ENCODE results near the gene FAM241A.
"Not testable (repeated sequence)": the region's sequence is repeated elsewhere in the genome, so short reads cannot be mapped to it uniquely, and the experiment has no call there.

The FAM241A gene

DNA sequence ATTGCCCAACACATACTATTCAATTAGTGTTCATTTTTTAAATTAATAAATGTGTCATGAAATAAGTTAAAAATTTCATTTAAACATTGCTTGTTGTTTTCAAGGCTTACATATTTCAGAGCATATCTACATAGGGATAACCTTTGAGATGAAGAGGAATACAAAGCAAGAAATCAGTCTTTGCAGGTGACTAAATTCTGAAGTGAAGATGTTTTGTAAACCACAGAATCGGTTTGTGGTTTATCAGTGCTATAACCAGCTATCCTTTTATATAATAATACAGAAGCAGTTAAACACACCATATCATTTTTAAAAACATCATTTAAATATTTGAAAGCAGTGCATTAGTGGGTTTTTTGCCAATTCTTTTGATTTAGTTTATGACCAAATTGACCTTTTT is 26.9 kb downstream of the FAM241A start:
- in situ Hi-C loops (cut with MboI; ENCODE audit: low sequenced_read_pairs): no loop called here

DNA sequence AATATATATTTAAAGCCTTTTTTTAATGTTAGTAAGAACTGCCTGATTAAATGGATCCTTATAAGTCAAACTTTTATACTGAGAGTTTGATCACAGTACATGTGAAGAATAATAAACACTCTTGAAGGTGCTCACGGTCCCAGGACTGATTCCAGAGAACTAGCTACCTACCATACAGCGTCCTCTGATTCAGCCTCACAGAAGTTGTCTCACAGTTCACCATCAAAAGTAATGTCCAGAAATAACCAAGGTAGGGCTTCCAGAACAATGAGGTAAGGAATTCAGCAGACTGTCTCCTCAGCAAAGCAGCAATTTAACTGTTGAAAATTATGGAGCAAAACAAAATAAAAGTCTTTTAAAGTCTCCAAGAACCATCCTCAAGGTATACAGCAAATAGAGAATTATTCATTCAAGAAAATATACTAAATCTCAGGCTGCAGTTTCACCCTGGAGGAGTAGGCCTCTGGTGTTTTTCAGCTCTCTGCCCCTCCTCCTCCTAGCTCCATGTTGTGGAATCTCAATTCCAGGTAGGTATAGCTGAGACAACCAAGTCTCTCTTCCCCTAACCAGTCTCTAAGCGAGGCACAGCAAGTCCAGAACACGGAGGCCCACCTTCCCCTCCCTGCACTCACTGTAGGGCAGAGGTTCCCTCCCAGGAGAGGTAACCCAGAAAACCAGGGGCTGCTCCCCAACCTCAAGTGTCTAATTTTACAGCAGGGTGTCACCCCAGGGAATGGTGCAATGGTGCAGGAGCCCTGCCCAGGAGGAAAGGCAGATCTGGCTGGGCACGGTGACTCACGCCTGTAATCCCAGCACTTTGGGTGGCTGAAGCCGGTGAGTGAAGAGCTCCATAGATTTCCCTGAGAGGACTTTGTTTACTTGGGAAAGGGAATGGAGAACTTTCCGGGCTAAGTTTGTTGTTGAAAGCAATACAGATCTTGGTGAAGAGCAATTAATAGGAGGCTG is 28.6 kb downstream of the FAM241A start:
- in situ Hi-C loops (cut with MboI; ENCODE audit: low sequenced_read_pairs): no loop called here

- in situ Hi-C loops (cut with MboI; ENCODE audit: low sequenced_read_pairs): no loop called here
Measured at GRCh38 chr4:112175840-112176239, 30.6 kb downstream of the FAM241A start.

DNA sequence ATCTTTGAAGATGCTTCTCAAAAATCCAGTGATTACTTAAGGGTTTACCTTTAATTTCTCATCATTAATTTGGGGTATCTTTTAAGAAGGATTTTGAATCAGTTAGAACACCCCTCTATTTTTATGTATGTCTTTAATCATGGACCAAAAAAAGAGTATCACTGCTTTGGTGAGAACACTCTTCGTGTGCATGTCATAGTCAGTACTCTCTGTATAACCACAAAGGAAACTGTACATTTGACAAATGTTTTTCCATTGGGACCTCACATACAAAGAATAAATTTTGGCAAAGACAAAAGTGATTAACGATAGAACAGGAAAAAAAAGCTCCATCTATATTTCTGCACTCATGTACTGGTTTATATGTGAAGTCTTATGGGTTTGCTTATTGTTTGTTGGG is 31.3 kb downstream of the FAM241A start:
- in situ Hi-C loops (cut with MboI; ENCODE audit: low sequenced_read_pairs): no loop called here

DNA sequence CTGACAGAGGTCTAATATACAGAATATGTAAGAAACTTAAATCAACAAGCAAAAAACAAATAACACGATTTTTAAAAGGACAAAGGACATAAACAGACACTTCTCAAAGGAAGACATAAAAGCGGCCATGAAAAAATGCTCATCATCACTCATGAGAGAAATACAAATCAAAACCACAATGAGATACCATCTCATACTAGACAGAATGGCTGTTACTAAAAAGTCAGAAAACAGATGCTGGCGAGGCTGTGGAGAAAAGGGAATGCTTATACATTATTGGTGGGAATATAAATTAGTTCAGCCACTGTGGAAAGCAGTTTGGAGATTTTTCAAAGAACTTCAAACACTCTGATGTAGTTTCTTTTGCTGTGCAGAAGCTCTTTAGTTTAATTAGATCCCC is 33.5 kb downstream of the FAM241A start:
- in situ Hi-C loops (cut with MboI; ENCODE audit: low sequenced_read_pairs): not testable (repeated sequence)

DNA sequence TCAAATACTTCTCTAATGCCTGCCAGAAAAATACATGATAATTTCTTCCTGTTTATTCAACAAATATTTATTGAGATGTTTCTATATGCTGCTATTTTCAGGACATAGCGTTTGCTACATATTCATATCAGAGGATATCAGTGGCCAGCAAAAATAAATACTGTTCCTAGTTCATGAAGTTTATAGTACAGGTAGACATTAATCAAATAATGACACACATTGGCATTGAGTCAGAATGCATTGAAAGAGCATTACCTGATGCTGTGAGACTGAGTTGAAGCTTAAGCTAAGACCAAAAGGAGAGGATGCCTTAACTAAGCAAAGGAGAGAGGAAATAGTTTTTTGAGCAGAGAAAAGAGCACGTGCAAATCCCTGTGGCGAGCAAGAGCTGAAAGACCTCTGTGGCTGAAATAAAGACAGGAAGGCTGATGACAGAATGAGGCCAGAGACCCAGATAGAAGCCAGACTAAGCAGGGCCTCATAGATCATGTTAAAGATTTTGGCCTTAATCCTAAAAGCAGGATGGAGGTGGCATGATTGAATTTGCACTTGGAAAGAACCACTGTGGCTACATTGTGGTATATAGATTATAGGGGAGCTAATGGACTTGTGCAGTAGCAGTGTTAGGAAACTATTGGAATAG is 36.2 kb downstream of the FAM241A start:
- in situ Hi-C loops (cut with MboI; ENCODE audit: low sequenced_read_pairs): no loop called here

DNA sequence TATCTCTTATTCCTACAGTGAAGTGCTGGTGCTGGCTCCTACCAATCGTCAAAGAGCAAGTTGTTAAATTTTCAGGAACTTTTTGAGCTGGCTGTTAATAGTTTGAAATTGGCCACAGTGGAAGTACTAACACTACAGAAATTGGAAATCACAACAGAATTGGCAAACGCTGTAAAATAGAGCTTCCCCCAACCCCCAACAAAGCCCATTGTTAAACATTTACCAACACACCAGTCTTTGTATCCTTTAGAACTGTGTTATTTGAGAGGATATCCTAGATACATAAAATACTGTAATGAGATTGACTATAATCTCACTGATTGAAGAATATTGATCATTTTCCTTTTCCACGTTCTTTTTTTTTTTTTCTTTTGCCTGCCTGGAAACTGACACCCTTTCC is 37.4 kb downstream of the FAM241A start:
- in situ Hi-C loops (cut with MboI; ENCODE audit: low sequenced_read_pairs): no loop called here

GRCh38 chr4:112183252-112183651 is 38.0 kb downstream of the FAM241A start:
- in situ Hi-C loops (cut with MboI; ENCODE audit: low sequenced_read_pairs): no loop called here

- in situ Hi-C loops (cut with MboI; ENCODE audit: low sequenced_read_pairs): no loop called here
Measured at GRCh38 chr4:112184438-112184837, 39.2 kb downstream of the FAM241A start.

DNA sequence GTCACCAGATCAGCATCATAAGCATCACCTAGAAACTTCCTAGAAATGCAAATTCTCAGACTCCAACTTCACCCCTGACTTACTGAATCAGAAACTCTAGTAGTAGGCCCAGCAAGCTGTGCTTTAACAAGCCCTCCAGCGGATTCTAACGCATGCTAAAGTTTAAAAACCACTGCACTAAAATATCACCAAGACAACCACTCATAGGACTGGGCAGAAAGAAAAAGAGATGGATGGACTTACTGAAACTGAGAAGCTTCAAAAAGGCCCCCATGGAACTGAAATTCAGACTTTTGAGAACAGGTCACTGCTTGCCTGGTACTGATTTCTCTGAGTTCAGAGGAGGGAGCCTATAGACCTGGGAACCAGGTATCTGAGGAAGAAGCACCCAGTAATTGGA is 40.1 kb downstream of the FAM241A start:
- in situ Hi-C loops (cut with MboI; ENCODE audit: low sequenced_read_pairs): no loop called here

GRCh38 chr4:112185740-112186670 is 40.8 kb downstream of the FAM241A start:
- in situ Hi-C loops (cut with MboI; ENCODE audit: low sequenced_read_pairs): no loop called here

DNA sequence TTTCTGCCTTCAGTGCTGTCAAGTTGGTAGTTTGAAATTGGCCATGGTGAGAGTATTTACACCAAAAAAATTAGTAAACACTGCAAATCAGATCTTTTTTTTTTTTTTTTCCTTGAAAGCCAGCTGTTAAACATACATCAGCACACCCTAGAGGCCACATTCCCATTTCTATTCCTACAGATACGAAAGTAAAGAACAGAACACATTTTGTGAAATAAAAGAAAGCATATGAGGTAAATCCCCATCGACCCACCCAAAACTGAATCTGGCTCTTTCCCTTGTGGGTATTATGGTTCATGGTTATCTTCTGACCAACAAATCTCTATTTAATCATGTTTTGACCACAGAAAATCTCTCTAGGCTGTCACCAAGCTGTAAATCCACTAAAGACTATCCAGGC is 44.5 kb downstream of the FAM241A start:
- in situ Hi-C loops (cut with MboI; ENCODE audit: low sequenced_read_pairs): no loop called here

DNA sequence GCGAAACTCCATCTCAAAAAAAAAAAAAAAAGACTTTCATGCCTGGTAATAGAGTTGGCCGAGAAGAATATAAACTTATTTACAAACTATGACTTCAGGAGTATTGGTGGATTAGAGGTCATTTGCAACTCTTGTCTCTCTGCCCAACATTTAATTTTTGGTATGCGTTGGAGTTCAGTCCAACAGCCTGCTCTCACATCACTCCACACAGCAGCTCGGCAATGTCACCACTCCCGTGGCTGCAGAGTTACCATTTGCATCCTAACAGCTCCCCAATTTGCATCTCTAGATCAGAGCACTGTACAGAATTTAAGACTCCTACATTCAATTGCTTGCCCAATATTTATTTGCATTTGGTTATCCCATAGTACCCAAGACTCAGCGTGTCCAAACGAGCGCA is 45.4 kb downstream of the FAM241A start:
- in situ Hi-C loops (cut with MboI; ENCODE audit: low sequenced_read_pairs): no loop called here

DNA sequence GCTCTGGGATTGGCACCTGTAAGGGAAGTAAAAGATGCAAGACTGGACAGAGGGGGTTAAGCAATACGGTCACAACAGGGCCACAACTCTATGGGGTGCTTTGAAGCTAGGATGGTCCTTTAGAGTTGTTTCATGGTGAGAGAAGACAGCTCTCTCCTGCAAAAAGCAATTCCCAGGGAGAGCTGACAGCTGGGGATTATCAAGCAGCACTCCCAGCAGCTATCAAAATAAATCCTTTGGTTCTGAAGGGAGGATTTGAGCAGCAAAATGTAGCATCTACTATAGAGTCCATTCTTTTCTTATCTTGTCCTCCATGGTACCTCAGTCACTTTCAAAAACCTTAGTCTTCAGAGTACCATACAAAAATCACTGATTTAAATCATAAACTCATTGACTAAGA is 51.2 kb downstream of the FAM241A start:
- in situ Hi-C loops (cut with MboI; ENCODE audit: low sequenced_read_pairs): no loop called here

DNA sequence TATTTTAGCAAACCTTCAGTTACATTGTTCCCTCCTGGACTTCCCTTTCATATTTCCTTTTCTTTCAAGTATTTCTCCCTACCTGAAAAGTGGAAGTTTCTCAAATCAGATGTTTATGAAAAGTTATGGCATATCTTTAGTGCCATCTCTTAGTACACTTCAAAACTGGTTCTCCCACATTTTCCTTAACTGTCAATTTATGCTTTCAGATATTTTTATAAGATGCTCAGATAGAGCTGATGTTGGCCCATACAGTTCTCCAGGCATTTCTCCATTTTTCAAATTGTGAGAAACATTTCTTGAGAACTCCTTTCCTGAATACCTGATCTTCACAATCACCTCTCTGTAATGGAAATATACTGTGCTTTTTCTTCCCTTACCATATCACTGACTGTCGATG is 53.8 kb downstream of the FAM241A start:
- in situ Hi-C loops (cut with MboI; ENCODE audit: low sequenced_read_pairs): no loop called here

DNA sequence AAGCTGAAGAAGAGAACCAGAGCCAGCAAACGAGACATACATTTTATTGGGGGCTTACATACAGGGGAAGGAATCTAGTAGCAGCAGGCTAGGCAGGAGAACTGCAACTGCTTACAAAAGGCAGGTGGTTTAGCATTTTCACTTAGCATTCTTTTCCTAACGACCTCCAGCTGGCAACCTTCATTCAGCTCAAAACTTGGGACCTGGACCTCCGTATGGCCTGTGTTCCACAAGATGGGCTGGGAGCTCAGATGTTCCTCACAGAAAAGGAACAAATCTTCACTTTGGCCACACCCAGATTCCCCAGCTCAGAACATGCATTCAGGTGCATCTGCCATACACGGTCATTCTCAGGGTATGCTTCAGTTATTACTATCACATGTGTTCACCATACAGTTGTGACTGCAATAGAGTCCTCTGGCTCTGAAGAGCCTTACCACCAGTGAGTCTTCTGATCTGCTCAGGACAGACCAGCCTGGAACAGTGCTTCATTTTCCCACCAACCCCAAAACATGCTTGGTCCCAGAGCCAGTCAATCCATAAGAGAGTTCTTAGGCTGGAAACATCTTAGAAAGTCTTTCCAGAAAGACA is 56.8 kb downstream of the FAM241A start:
- in situ Hi-C loops (cut with MboI; ENCODE audit: low sequenced_read_pairs): no loop called here

GRCh38 chr4:112203593-112203992 is 58.3 kb downstream of the FAM241A start:
- in situ Hi-C loops (cut with MboI; ENCODE audit: low sequenced_read_pairs): no loop called here

DNA sequence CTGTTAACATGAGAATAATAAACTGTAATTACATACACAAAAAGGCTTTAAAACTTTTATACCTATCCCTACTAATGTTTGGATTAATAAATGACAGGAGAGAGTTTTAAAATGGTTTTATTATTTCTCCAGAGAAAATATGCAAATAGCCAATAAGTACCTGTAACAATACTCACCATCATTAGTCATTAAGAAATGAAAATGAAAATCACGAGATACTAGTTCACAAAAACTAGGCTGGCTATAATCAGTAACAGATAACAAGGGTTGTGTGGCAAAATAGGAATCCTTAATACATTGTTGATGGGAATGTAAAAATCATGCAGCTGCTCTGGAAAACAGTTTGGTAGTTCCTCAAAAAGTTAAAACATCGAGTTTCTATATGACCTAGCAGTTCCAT is 61.2 kb downstream of the FAM241A start:
- in situ Hi-C loops (cut with MboI; ENCODE audit: low sequenced_read_pairs): no loop called here

DNA sequence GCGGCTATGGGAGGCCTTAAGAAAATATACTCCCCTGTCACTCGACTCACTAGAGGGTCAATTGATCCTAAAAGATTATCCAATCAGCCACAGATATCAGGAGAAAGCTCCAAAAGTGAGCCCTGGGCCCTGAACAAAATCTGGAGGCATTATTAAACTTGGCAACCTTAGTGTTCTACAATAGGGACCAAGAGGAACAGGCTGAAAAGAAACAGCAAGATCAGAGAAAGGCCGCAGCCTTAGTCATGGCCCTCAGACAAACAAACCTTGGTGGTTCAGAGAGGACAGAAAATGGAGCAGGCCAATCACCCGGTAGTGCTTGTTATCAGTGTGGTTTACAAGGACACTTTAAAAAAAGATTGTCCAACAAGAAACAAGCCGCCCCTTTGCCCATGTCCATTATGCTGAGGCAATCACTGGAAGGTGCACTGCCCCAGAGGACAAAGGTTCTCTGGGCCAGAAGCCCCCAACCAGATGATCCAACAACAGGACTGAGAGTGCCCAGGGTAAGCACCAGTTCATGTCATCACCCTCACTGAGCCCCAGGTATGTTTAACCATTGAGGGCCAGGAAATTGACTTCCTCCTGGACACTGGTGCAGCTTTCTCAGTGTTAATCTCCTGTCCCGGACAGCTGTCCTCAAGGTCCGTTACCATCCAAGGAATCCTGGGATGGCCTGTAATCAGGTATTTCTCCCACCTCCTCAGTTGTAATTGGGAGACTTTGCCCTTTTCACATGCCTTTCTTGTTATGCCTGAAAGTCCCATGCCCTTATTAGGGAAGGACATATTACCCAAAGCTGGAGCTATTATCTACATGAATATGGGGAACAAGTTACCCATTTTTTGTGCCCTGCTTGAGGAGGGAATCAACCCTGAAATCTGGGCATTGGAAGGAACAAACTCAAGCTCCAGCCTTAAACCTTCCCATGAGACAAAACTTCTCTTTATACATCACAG is 63.2 kb downstream of the FAM241A start:
- in situ Hi-C loops (cut with MboI; ENCODE audit: low sequenced_read_pairs): not testable (repeated sequence)

DNA sequence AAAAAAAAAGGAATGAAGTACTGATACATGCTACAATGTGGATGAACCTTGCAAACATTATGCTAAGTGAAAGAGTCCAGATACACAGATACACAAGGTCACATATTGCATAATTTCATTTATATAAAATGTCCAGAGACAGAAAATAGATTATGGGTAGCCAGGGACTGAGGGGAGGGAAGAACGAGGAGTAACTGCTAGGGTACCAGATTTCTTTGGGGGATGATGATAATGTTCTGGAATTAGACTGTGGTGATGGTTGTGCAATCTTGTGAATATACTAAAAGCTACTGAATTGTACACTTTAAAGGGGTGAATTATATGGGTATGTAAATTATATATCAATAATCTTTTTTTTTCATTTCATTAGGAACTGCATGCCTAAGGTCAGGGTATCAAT is 65.5 kb downstream of the FAM241A start:
- in situ Hi-C loops (cut with MboI; ENCODE audit: low sequenced_read_pairs): no loop called here

Data from HL-60/S4 treated with phorbol 12-myristate 13-acetate at 8.2 ng/mL for 4 days and 3 days (cell line).